ENCODE results near the gene KRTAP12-2. TPM values are rescaled to one million over a fixed set of nuclear protein-coding genes. Genes with fewer than 3 reads are reported as not detected.

The KRTAP12-2 gene
- not detected for total RNA-seq

- H3K27me3 Mint-ChIP-seq: peaks cover 5% of the 10 kb centered on the region
- ATAC-seq (no peak), DNase-seq (no peak)
- peaks cover 12% of the 10 kb centered on the region for H3K9me3 Mint-ChIP-seq (ENCODE audit: low read depth)
- POLR2A ChIA-PET: no interaction called here
- H3K36me3 Mint-ChIP-seq (ENCODE audit: low read depth): no peaks in the 10 kb centered on the region
- H3K4me1 Mint-ChIP-seq: no peaks in the 10 kb centered on the region
- no peak within 1 kb of the TSS for H3K4me3 Mint-ChIP-seq
- no peak within 1 kb of the TSS for H3K27ac Mint-ChIP-seq
- intact Hi-C loops (cut with DNase I, micrococcal nuclease): no loop called here
- CTCF ChIA-PET: interaction anchor here (0.6 kb wide), 1 partner anchor 128 kb away, joined by 3 read pairs; no protein-coding TSS in a partner anchor
These were observed at the start of gene KRTAP12-2 for GRCh38 chr21:44666401-44667320. Gene KRTAP12-2, minus strand, starts transcription at chr21:44666927. Its CDS starts 41 bp downstream, at chr21:44666886.

- DNase-seq (no peak), ATAC-seq (no peak)
- peaks cover 12% of the 10 kb centered on the region for H3K4me1 Mint-ChIP-seq
- POLR2A ChIA-PET: no interaction called here
- H3K9me3 Mint-ChIP-seq (ENCODE audit: low read depth): no peaks in the 10 kb centered on the region
- H3K27ac Mint-ChIP-seq: no peak overlapping the region
- intact Hi-C loops (cut with DNase I, micrococcal nuclease): no loop called here
- no peaks in the 10 kb centered on the region for H3K36me3 Mint-ChIP-seq (ENCODE audit: low read depth)
- CTCF ChIA-PET: no interaction called here
- no peak overlapping the region for H3K4me3 Mint-ChIP-seq
- peaks cover 46% of the 10 kb centered on the region for H3K27me3 Mint-ChIP-seq
These were observed 48.2 kb upstream of the KRTAP12-2 start for GRCh38 chr21:44714905-44715304.

GRCh38 chr21:44713846-44714245 is 47.1 kb upstream of the KRTAP12-2 start:
- Mint-ChIP-seq H3K9me3 (ENCODE audit: low read depth) (no peaks in the 10 kb centered on the region), H3K4me3 (no peak overlapping the region), H3K4me1 (peaks cover 21% of the 10 kb centered on the region), H3K27me3 (peaks cover 49% of the 10 kb centered on the region), H3K27ac (no peak overlapping the region), H3K36me3 (ENCODE audit: low read depth) (no peaks in the 10 kb centered on the region)
- intact Hi-C loops (cut with DNase I, micrococcal nuclease): no loop called here
- no peak for DNase-seq
- ChIA-PET POLR2A (no interaction called here), CTCF (no interaction called here)
- ATAC-seq: no peak

GRCh38 chr21:44713130-44713529 is 46.4 kb upstream of the KRTAP12-2 start:
- no peak for ATAC-seq

GRCh38 chr21:44712203-44713028 is 45.7 kb upstream of the KRTAP12-2 start:
- ATAC-seq (no peak), DNase-seq (no peak)
- Mint-ChIP-seq H3K4me3 (no peak overlapping the region), H3K27ac (no peak overlapping the region), H3K36me3 (ENCODE audit: low read depth) (no peaks in the 10 kb centered on the region), H3K27me3 (peaks cover 60% of the 10 kb centered on the region), H3K4me1 (peaks cover 26% of the 10 kb centered on the region), H3K9me3 (ENCODE audit: low read depth) (no peaks in the 10 kb centered on the region)
- intact Hi-C loops (cut with DNase I, micrococcal nuclease): no loop called here
- POLR2A ChIA-PET: no interaction called here
- CTCF ChIA-PET: interaction anchor here (0.7 kb wide), 1 partner anchor 86 kb away, joined by 3 read pairs; no protein-coding TSS in a partner anchor

More at GRCh38 chr21:44713130-44713529, 46.4 kb upstream of the KRTAP12-2 start:
- Mint-ChIP-seq H3K4me1 (peaks cover 26% of the 10 kb centered on the region), H3K9me3 (ENCODE audit: low read depth) (no peaks in the 10 kb centered on the region), H3K27me3 (peaks cover 53% of the 10 kb centered on the region), H3K4me3 (no peak overlapping the region), H3K27ac (no peak overlapping the region), H3K36me3 (ENCODE audit: low read depth) (no peaks in the 10 kb centered on the region)
- POLR2A ChIA-PET: no interaction called here
- no peak for DNase-seq
- CTCF ChIA-PET: no interaction called here
- intact Hi-C loops (cut with DNase I, micrococcal nuclease): no loop called here

GRCh38 chr21:44711327-44712202 is 44.8 kb upstream of the KRTAP12-2 start, which contains the start of gene TSPEAR:
Gene TSPEAR, minus strand, starts transcription at chr21:44711572. Its CDS starts 58 bp downstream, at chr21:44711514.
- Mint-ChIP-seq H3K4me1 (peaks cover 26% of the 10 kb centered on the region), H3K27ac (no peak within 1 kb of the TSS), H3K27me3 (peaks cover 62% of the 10 kb centered on the region), H3K4me3 (no peak within 1 kb of the TSS), H3K9me3 (ENCODE audit: low read depth) (no peaks in the 10 kb centered on the region), H3K36me3 (ENCODE audit: low read depth) (no peaks in the 10 kb centered on the region)
- DNase-seq (no peak), ATAC-seq (no peak)
- intact Hi-C loops (cut with DNase I, micrococcal nuclease): no loop called here
- POLR2A ChIA-PET: no interaction called here
- CTCF ChIA-PET: interaction anchor here (0.7 to 0.9 kb wide), 2 partner anchors 82 to 87 kb away, joined by 3 read pairs; no protein-coding TSS in a partner anchor

- intact Hi-C loops (cut with DNase I, micrococcal nuclease): no loop called here
- ATAC-seq (no peak), DNase-seq (no peak)
- ChIA-PET POLR2A (no interaction called here), CTCF (interaction anchor here (0.9 kb wide), 1 partner anchor 83 kb away, joined by 3 read pairs; no protein-coding TSS in a partner anchor)
- no peak overlapping the region for H3K27ac Mint-ChIP-seq
- H3K4me3 Mint-ChIP-seq: no peak overlapping the region
- peaks cover 6% of the 10 kb centered on the region for H3K9me3 Mint-ChIP-seq (ENCODE audit: low read depth)
- H3K36me3 Mint-ChIP-seq (ENCODE audit: low read depth): peaks cover 6% of the 10 kb centered on the region
- H3K27me3 Mint-ChIP-seq: peaks cover 66% of the 10 kb centered on the region
- peaks cover 26% of the 10 kb centered on the region for H3K4me1 Mint-ChIP-seq
These were observed 44.1 kb upstream of the KRTAP12-2 start for GRCh38 chr21:44710756-44711326.

GRCh38 chr21:44710294-44710665 is 43.6 kb upstream of the KRTAP12-2 start:
- DNase-seq (no peak), ATAC-seq (no peak)
- intact Hi-C loops (cut with DNase I, micrococcal nuclease): no loop called here
- H3K9me3 Mint-ChIP-seq (ENCODE audit: low read depth): peaks cover 8% of the 10 kb centered on the region
- ChIA-PET POLR2A (no interaction called here), CTCF (no interaction called here)
- H3K36me3 Mint-ChIP-seq (ENCODE audit: low read depth): peaks cover 9% of the 10 kb centered on the region
- no peak overlapping the region for H3K4me3 Mint-ChIP-seq
- peaks cover 68% of the 10 kb centered on the region for H3K27me3 Mint-ChIP-seq
- H3K27ac Mint-ChIP-seq: no peak overlapping the region
- peaks cover 25% of the 10 kb centered on the region for H3K4me1 Mint-ChIP-seq

- Mint-ChIP-seq H3K9me3 (ENCODE audit: low read depth) (peaks cover 8% of the 10 kb centered on the region), H3K4me1 (peaks cover 22% of the 10 kb centered on the region), H3K4me3 (no peak overlapping the region), H3K27me3 (peaks cover 70% of the 10 kb centered on the region), H3K36me3 (ENCODE audit: low read depth) (peaks cover 11% of the 10 kb centered on the region), H3K27ac (no peak overlapping the region)
- intact Hi-C loops (cut with DNase I, micrococcal nuclease): no loop called here
- CTCF ChIA-PET: interaction anchor here (0.7 kb wide), 1 partner anchor 62 kb away, joined by 3 read pairs; no protein-coding TSS in a partner anchor
- peak; percentile 33 for ATAC-seq
- peak; percentile 33 for DNase-seq
- POLR2A ChIA-PET: no interaction called here
These were observed 42.9 kb upstream of the KRTAP12-2 start for GRCh38 chr21:44709426-44710293.

- peaks cover 22% of the 10 kb centered on the region for H3K4me1 Mint-ChIP-seq
- peaks cover 72% of the 10 kb centered on the region for H3K27me3 Mint-ChIP-seq
- H3K36me3 Mint-ChIP-seq (ENCODE audit: low read depth): peaks cover 11% of the 10 kb centered on the region
- DNase-seq (no peak), ATAC-seq (no peak)
- H3K4me3 Mint-ChIP-seq: no peak overlapping the region
- intact Hi-C loops (cut with DNase I, micrococcal nuclease): no loop called here
- H3K27ac Mint-ChIP-seq: no peak overlapping the region
- H3K9me3 Mint-ChIP-seq (ENCODE audit: low read depth): peaks cover 8% of the 10 kb centered on the region
- ChIA-PET CTCF (interaction anchor here (0.7 to 1.0 kb wide), 2 partner anchors 53 to 63 kb away, joined by 3 read pairs; no protein-coding TSS in a partner anchor), POLR2A (no interaction called here)
These were observed 42.2 kb upstream of the KRTAP12-2 start for GRCh38 chr21:44708866-44709425.

Measured in activated CD4-positive, alpha-beta T cell treated with anti-CD3 and anti-CD28 coated beads for 36 hours (primary cell).